Keratinocyte (primary cell): Measurements from ENCODE around the gene RCCD1. TPM values are rescaled to one million over a fixed set of nuclear protein-coding genes. Genes with fewer than 3 reads are reported as not detected.

ENCODE experiments used
- DNase-seq: peaks from one replicate; pipeline ENCODE4 v3.0.0-alpha.2; 2011; ENCODE audit warnings: low read depth, missing footprints, low spot score
- FAIRE-seq: peaks from 2 replicates; lab custom pipeline; 2011; peaks lifted over from hg19 to GRCh38; lab: Jason Lieb, UNC
- H2AFZ ChIP-seq: 2 replicates; pipeline ENCODE4 v1.6.0; 2012; ENCODE audit warnings: low read length, control low read depth, inconsistent platforms; ENCODE audit not compliant: control insufficient read depth
- H3K27ac ChIP-seq: 2 replicates; pipeline ENCODE4 v1.5.1; 2011; ENCODE audit warnings: low read length; ENCODE audit not compliant: control insufficient read depth, insufficient read depth
- H3K27me3 ChIP-seq: 3 replicates; pipeline ENCODE4 v1.6.0; 2011; ENCODE audit warnings: low read length; ENCODE audit not compliant: control insufficient read depth, insufficient read depth; ENCODE audit errors: extremely low read depth
- H3K36me3 ChIP-seq, 2 experiments: 2 replicates in 1 of 2; 3 replicates in 1 of 2; pipeline ENCODE4 v1.5.1; 2011; ENCODE audit warnings: low read length in 2 of 2, mild to moderate bottlenecking in 1 of 2; ENCODE audit not compliant: control insufficient read depth in 2 of 2, insufficient read depth in 2 of 2; ENCODE audit errors: extremely low read depth in 1 of 2
- H3K4me1 ChIP-seq: 3 replicates; pipeline ENCODE4 v1.5.1; 2011; ENCODE audit warnings: low read length; ENCODE audit not compliant: control insufficient read depth, insufficient read depth; ENCODE audit errors: extremely low read depth
- H3K4me2 ChIP-seq: 3 replicates; pipeline ENCODE4 v1.6.0; 2011; ENCODE audit warnings: low read depth, low read length; ENCODE audit not compliant: control insufficient read depth, insufficient read depth; ENCODE audit errors: extremely low read depth
- H3K4me3 ChIP-seq, 3 experiments: fragments of 200-600 bp in 1 of 3; sonication (generic) in 1 of 3; 2 replicates in 2 of 3; 3 replicates in 1 of 3; pipeline ENCODE4 v1.5.1; 2011 to 2016; ENCODE audit warnings: low read length in 3 of 3, mild to moderate bottlenecking in 3 of 3, control low read depth in 2 of 3, inconsistent platforms in 1 of 3, low read depth in 1 of 3, mixed read lengths in 1 of 3, mixed run types in 1 of 3, moderate library complexity in 1 of 3; ENCODE audit not compliant: control insufficient read depth in 2 of 3, insufficient read depth in 2 of 3; ENCODE audit errors: extremely low read depth in 1 of 3
- H3K79me2 ChIP-seq: 2 replicates; pipeline ENCODE4 v1.6.0; 2012; ENCODE audit warnings: low read length; ENCODE audit not compliant: control insufficient read depth, insufficient read depth
- H3K9ac ChIP-seq: 3 replicates; pipeline ENCODE4 v1.6.0; 2011; ENCODE audit warnings: low read length; ENCODE audit not compliant: control insufficient read depth, insufficient read depth; ENCODE audit errors: extremely low read depth
- H3K9me1 ChIP-seq: 3 replicates; pipeline ENCODE4 v1.6.0; 2011; ENCODE audit warnings: low read length; ENCODE audit not compliant: control insufficient read depth, insufficient read depth; ENCODE audit errors: extremely low read depth
- H3K9me3 ChIP-seq: 2 replicates; pipeline ENCODE4 v1.5.1; 2012; ENCODE audit warnings: low read depth, low read length; ENCODE audit not compliant: control insufficient read depth
- H4K20me1 ChIP-seq: 3 replicates; pipeline ENCODE4 v1.6.0; 2011; ENCODE audit warnings: low read length; ENCODE audit not compliant: control insufficient read depth, insufficient read depth; ENCODE audit errors: extremely low read depth
- CTCF ChIP-seq, 3 experiments: IDR thresholded peaks in 1 of 3; conservative IDR thresholded peaks in 1 of 3; optimal IDR thresholded peaks in 1 of 3; 2 replicates in 2 of 3; 3 replicates in 1 of 3; pipeline versions ENCODE3 to v1.5.1; 2011; ENCODE audit warnings: low read length in 3 of 3, mild to moderate bottlenecking in 3 of 3, moderate library complexity in 2 of 3, control low read depth in 1 of 3, inconsistent platforms in 1 of 3; ENCODE audit not compliant: insufficient read depth in 2 of 3; ENCODE audit errors: extremely low read depth in 1 of 3
- EZH2 ChIP-seq: IDR thresholded peaks from one replicate; pipeline ENCODE4 v1.6.1; 2012; ENCODE audit warnings: inconsistent platforms, mild to moderate bottlenecking, low read length, moderate library complexity
- dilution Hi-C: fragments of 300-500 bp; cut with MboI; formaldehyde crosslinking; loops from one replicate; pipeline ENCODE4 v1.7.0; 2020; ENCODE audit warnings: low sequenced_read_pairs; ENCODE audit not compliant: extremely low pct_ligation_motif_present
- polyA plus RNA-seq, 5 experiments: library from polyadenylated mRNA; depleted of rRNA in 3 of 5; stranded (reverse) in 3 of 5; stranded (forward) in 1 of 5; unstranded in 1 of 5; fragments of >200 nt; gene quantifications; 1 replicate in 1 of 5; 2 replicates in 3 of 5; 3 replicates in 1 of 5; pipeline versions ENCODE4 v1.2.1 to v1.2.3, GENCODE V29; 2011 to 2012; ENCODE audit warnings: missing spikeins in 2 of 5, low read depth in 1 of 5, low replicate concordance in 1 of 5

The RCCD1 gene
- polyA plus RNA-seq, 1 donor (not counting 4 experiments of a cell fraction or from before 2014, with no cell fraction given) = 7.8 TPM

- peaks cover 3 to 10% of the 10 kb centered on the region in 2 experiments for H3K36me3 ChIP-seq
- H3K9ac ChIP-seq = no peak overlapping the region
- no peak overlapping the region for H2AFZ ChIP-seq
- H3K27ac ChIP-seq = no peak overlapping the region
- H3K4me2 ChIP-seq = no peak overlapping the region
- H3K27me3 ChIP-seq = no peaks in the 10 kb centered on the region
- dilution Hi-C loops = no loop called here
- H3K79me2 ChIP-seq = no peaks in the 10 kb centered on the region
- peaks cover 12% of the 10 kb centered on the region for H3K4me1 ChIP-seq
- no peaks in the 10 kb centered on the region for H3K9me3 ChIP-seq
- H4K20me1 ChIP-seq = no peaks in the 10 kb centered on the region
- TF ChIP-seq CTCF (optimal IDR thresholded peaks at IDR 0.05 in 1 of 3, IDR thresholded peaks at IDR 0.05 in 1 of 3, conservative IDR thresholded peaks at IDR 0.05 in 1 of 3; ENCODE audit: extremely low read depth in 1 of 3, insufficient read depth in 2 of 3, low read length in 3 of 3) (no peak), EZH2 (no peak)
- peaks cover 2% of the 10 kb centered on the region for H3K9me1 ChIP-seq
- FAIRE-seq (no peak), DNase-seq (no peak)
- H3K4me3 ChIP-seq = no peak overlapping the region
These were observed 48.4 kb upstream of the RCCD1 start for GRCh38 chr15:90906181-90906849.

GRCh38 chr15:90907051-90907660 is 47.5 kb upstream of the RCCD1 start:
- H3K4me3 ChIP-seq = no peak overlapping the region
- no peaks in the 10 kb centered on the region for H3K9me1 ChIP-seq
- no peaks in the 10 kb centered on the region for H4K20me1 ChIP-seq
- no peak overlapping the region for H3K27ac ChIP-seq
- no peak for DNase-seq
- peaks cover 8% of the 10 kb centered on the region for H3K4me1 ChIP-seq
- no peaks in the 10 kb centered on the region for H3K27me3 ChIP-seq
- dilution Hi-C loops = no loop called here
- FAIRE-seq = no peak
- no peak for TF ChIP-seq EZH2
- TF ChIP-seq CTCF (optimal IDR thresholded peaks at IDR 0.05 in 1 of 3, IDR thresholded peaks at IDR 0.05 in 1 of 3, conservative IDR thresholded peaks at IDR 0.05 in 1 of 3; ENCODE audit: extremely low read depth in 1 of 3, insufficient read depth in 2 of 3, low read length in 3 of 3) = no peak
- no peak overlapping the region for H3K9ac ChIP-seq
- peaks cover 3 to 12% of the 10 kb centered on the region in 2 experiments for H3K36me3 ChIP-seq
- no peaks in the 10 kb centered on the region for H3K79me2 ChIP-seq
- no peak overlapping the region for H3K4me2 ChIP-seq
- H3K9me3 ChIP-seq = no peaks in the 10 kb centered on the region
- H2AFZ ChIP-seq = no peak overlapping the region
